H1 (cell line): ENCODE data around the gene TEAD1. TPM values are rescaled to one million over a fixed set of nuclear protein-coding genes. Genes with fewer than 3 reads are reported as not detected.

ENCODE experiments used
- CHD7 ChIP-seq: fragments of 300-600 bp; sonication (generic); IDR thresholded peaks from 2 replicates; pipeline ENCODE4 v1.7.1; 2012; ENCODE audit warnings: low read length, moderate library complexity, mild to moderate bottlenecking, inconsistent platforms; ENCODE audit not compliant: insufficient replicate concordance
- polyA plus RNA-seq, 7 experiments: library from polyadenylated mRNA; depleted of rRNA in 3 of 7; stranded (reverse) in 5 of 7; unstranded in 2 of 7; fragments of >200 nt in 5 of 7; fragments of 200-250 nt in 2 of 7; gene quantifications; 1 replicate in 5 of 7; 2 replicates in 1 of 7; 4 replicates in 1 of 7; pipeline versions ENCODE4 v1.2.1 to v1.2.3, GENCODE V29; 2011 to 2013; ENCODE audit warnings: missing spikeins in 2 of 7, mixed read lengths in 2 of 7
- total RNA-seq: library from RNA; stranded (reverse); fragmentation: NEBNext Ultra II Directional; extraction: Animal tissue kit (Norgen Biotek cat#: 25700); gene quantifications from 2 replicates; pipeline ENCODE4 v1.2.1, GENCODE V29; 2021

The TEAD1 gene
- total and polyA plus RNA-seq, 2 of the 8 experiments (the other 6 are each of a cell fraction or from before 2014, with no cell fraction given) = 15.6 to 67.4 TPM

- no peak for TF ChIP-seq CHD7
Observed at GRCh38 chr11:12890476-12890875, 216.3 kb downstream of the TEAD1 start (continued).
